SHP77 treated with DMSO at 0.1 percent for 48 hours (cell line): ENCODE measurements around the gene CASP3.
"Not testable (repeated sequence)": the region's sequence is repeated elsewhere in the genome, so short reads cannot be mapped to it uniquely, and the experiment has no call there.

Source experiments
- DNase-seq: peaks from one replicate; lab custom pipeline; 2025; lab: John Stamatoyannopoulos, UW

The CASP3 gene

DNA sequence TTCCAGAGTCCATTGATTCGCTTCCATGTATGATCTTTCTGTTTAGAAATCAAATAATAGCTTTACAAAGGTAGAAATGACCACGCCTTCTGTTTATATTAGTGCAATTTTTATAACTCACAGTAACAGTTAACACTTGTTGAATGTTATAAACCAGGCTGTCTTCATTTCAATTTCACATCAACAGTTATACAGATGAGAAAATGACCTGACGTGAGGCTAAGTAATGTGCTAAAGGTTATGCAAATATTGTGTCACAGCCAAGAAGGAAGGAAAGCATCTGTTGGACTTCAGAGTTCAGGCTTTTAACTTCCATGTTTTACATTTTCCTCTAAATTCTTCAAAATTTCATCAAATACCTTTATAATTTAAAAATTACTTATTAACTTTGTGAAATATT lies 13.9 kb downstream of the CASP3 start:
- DNase-seq = no peak

DNA sequence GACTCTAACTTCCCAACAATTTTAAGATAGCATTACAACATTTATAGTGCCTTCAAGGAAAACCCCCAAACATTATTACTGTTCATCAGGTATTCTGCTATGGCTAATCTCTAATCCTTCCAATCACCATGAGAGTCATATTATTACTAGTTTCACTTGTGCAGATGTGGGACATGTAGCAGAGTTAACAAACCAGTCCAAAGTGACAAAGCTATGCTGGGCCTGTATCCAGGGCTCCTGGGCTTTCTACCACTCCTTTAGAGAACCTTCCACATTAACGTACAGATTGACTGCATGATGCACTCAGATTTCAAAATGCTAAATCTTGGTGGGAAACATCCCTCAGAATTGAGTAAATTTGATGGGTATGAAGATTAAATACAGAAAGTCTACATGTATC lies 16.4 kb downstream of the CASP3 start:
- DNase-seq = no peak

DNA sequence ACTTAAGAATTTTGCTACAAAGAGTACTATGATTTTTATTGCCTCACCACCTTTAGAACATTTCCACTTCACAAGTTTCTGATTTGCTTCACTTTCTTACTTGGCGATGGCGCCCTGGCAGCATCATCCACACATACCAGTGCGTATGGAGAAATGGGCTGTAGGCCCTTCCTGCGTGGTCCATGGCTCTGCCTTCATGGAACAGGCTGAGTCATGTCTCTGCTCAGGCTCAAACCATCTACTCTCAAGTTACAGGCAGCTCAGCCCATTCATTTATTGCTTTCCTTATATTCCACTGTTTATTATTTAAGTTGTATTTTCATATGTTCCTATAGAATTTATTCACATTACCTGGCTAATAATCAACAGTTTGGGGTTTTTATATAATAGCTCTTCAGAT lies 21.1 kb downstream of the CASP3 start:
- no peak for DNase-seq

DNA sequence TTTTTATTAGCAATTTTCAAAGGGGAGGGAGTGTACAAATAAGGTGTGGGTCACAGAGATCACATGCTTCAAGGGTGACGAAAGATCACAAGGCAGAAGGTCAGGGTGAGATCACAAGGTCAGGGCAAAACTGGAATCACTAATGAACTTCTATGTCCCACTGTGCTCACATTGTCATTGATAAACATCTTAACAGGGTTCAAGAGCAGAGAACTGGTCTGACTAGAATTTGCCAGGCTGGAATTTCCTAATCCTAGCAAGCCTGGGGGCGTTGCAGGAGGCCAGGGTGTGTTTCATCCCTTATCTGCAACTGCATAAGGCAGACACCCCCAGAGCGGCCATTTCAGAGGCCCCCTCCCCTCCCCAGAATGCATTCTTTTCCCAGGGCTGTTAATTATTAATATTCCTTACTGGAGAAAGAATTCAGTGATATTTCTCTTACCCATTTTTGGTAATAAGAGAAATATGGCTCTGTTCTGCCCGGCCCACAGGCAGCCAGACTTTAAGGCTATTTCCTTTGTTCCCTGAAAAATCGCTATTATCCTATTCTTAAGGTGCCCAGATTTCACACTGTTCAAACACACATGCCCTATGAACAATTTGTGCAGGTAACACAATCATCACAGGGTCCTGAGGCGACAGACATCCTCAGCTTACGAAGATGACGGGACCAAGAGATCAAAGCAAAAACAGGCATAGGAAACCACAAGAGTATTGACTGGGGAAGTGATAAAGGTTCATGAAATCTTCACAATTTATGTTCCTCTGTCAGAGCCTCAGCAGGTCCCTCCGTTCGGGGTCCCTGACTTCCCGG lies 23.3 kb downstream of the CASP3 start:
- DNase-seq = not testable (repeated sequence)

DNA sequence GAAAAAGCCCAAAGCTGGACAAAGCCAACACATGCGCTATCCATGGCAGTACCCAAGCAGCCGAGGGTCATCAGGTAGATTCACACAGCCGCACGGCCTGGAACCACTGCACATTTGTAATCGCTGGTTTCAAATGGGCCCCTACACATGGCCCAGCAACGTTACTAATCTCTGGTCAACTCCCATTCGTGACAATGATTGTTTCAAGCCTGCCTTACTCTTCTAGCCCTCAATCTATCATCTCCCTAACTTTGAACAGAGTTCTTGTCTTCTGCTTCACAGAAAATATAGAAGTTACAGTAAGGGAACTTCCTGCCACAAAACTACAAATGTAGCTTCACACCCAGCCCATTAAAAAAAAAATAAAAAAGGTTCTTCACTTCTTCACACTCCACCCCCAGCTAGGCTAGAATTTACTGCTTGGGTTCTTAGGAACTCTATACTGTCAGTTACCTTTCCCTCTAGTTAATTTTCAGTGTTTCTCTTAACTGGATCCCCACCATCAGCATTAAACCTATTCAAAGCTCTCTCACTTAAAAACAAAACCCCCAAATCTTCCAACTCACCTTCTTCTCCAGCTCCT lies 24.2 kb downstream of the CASP3 start:
- no peak for DNase-seq

- DNase-seq = not testable (repeated sequence)
These were observed 24.7 kb downstream of the CASP3 start for GRCh38 chr4:184624504-184624903.

DNA sequence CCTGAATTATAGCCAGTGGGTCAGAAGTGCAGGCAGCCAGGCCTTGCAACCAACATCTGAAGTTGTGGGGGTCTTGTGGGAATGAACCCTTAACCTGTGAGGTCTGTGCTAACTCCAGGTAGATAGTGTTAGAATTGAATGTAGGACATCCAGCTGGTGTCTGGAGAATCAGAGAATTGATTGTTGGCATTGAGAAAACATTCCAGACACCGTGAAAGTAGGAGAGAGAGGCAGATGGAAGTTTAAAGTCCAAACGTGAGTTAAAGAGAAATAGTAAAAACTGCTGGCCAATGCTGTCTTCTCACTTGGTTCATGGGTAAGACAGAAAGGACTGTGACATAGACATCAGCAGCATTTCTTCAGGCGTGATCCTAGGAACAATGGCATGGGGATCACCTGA lies 27.7 kb downstream of the CASP3 start:
- no peak for DNase-seq

DNA sequence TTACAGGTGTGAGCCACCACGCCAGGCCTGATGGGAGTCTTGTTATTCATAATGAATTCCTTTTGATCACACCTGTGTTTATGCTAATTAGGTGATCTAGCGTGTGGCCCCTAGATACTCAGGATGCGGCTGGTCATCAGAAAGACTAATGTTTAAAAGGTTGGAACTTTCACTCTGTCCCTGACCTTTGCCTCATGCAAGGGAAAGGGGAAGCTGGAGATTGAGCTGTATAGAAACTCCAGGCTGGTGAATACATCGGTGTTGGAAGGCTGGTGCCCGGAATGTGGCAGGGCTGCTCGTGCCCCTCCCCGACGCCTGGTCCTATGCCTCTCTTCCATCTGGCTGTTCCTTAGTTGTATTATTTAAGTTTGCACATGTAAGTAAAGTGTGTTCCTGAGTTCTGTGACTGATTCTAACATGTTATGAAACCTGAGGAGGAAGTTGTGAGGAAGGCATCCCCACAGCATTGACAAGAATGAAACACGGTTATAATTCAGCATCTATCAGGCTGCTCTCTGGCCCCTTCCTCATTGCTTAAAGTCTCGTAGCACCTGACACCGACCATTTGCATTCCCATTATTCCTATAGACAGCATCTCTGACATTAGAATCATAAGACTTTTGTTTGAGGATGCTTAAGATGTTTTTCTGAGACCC lies 28.9 kb downstream of the CASP3 start:
- no peak for DNase-seq

DNA sequence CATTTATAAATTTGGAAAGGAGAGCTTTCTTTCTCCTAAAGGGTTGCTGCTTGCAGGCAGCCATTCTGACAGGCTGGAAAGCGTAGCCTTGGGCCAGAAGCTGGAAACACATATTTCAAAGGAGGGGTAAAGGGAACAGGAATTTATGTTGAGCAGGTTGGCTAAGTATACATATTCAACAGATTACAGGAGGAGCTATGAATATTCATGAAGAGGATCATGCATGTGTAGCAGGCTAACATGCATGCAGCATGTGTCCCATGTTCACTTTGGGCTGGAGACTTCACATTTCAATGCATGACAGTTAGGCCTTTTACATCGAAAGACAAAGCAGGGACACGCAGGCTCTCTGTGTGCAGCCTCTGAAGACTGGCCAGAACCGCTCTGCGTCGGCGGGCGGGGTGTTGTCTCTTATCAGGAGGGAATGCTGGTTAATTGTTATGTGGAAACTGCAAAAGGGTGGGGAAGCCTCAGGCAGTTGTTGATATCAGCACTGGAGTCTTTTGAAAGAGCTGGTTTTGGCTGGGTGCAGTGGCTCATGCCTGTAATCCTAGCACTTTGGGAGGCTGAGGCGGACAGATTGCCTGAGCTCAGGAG lies 31.5 kb downstream of the CASP3 start:
- no peak for DNase-seq

DNA sequence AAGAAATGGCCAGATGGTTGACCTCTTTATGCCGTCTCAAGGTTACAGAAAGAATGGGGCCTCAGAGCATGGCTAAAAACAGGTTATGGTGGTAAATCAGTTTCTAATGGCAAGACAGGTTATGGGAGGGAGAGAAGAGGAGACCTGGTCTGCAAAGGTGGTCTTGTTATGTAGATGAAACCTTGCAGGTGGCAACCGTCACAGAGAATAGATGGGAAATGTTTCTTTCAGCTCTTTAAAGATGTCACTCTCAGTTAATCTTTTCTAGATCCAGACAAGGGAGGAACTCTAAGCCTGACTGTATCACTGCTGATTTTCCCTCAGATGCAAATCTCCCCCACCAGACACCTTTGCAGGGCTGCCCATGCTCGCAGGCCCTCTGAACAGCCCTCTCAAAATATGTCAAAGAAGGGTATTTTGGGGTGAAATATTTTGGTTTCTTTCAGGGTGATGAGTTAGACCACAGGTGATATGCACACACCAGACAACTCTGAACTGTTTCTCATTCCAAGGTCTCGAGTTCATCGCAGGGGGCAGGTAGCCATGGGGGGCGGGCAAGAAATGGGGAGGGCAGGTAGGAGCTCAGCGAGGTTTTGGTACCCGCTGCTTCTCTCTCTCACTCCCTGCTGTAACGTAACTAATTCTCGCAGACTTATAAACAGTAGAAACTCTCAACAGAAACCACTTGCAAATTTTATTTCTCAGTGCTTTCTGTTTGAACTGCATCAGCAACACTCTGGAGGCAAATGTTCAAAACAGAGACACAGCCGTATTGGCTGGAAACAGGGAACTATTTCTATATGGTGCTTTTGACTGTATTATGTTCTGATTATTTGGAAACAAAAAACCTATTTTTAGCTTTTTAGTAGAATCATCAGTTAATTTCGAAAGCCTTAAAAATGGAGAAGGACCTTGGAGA lies 32.4 kb downstream of the CASP3 start:
- no peak for DNase-seq

DNA sequence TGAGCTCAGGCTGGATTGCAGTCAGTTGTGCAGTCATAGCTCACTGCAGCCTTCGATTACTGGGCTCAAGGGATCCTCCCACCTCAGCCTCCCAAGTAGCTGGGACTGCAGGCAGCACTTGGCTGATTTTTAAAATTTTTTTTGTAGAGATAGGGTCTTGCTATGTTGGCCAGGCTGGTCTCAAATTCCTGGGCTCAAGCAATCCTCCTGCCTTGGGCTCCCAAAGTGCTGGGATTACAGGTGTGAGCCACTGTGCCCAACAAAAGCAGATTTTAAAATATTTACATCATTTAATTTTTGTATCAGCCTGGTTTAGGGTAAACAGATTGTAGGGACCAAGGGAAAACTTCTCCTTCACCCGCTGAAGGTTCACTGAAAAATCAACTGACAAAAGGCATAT lies 33.1 kb downstream of the CASP3 start:
- DNase-seq = not testable (repeated sequence)

DNA sequence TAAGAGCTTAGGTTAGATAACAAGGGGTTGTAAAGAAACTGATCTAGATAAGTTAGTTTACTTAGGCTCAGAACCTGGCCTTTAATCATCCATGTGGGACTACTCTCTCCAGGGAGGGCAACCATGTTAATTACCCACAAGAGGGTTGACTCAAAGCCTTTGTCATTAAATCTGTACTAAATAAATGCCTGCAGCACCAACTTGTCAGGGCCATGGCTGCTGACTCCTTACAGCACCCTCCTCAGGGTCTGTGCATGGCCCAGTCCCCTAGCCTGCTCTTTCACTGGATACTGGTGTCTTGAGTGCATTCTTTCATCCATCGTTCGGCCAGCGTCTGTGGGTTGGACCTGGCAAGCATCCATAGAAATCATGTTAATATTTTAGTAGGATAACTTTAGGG lies 34.7 kb downstream of the CASP3 start:
- no peak for DNase-seq

DNA sequence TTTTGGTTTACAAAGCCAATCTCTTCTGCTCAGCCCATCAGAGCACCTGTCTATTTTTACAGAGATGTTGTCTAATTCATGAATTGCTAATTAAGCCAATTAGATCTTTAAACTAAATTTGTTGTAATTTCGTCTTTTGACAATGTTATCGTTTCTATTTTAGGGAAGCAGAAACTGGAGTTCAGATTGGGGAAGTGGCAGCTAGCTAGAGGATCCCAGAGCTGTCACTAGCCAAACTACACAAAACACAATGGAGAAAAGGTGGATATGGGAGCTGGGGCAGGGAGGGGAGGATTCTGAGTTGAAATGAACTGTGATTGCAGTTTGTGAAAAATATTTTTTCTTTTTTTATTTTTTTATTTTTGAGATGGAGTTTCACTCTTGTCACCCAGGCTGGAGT lies 35.8 kb downstream of the CASP3 start:
- DNase-seq = no peak

GRCh38 chr4:184612074-184612473 lies 37.2 kb downstream of the CASP3 start:
- no peak for DNase-seq

DNA sequence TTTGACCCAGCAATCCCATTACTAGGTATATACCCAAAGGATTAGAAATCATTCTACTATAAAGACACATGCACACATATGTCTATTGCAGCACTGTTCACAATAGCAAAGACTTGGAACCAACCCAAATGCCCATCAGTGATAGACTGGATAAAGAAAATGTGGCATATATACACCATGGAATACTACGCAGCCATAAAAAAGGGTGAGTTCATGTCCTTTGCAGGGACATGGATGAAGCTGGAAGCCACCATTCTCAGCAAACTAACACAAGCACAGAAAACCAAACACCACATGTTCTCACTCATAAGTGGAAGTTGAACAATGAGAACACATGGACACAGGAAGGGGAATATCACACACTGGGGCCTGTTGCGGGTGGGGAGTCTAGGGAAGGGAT lies 41.8 kb downstream of the CASP3 start:
- not testable (repeated sequence) for DNase-seq

DNA sequence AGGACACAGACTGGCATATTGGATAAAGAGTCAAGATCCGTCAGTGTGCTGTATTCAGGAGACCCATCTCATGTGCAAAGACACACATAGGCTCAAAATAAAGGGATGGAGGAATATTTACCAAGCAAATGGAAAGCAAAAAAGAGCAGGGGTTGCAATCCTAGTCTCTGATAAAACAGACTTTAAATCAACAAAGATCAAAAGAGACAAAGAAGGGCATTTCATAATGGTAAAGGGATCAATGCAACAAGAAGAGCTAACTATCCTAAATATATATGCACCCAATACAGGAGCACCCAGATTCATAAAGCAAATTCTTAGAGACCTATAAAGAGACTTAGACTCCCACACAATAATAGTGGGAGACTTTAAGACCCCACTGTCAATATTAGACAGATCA lies 46.4 kb downstream of the CASP3 start:
- DNase-seq = not testable (repeated sequence)

- DNase-seq = not testable (repeated sequence)
These were observed 48.3 kb downstream of the CASP3 start for GRCh38 chr4:184600982-184601381.

DNA sequence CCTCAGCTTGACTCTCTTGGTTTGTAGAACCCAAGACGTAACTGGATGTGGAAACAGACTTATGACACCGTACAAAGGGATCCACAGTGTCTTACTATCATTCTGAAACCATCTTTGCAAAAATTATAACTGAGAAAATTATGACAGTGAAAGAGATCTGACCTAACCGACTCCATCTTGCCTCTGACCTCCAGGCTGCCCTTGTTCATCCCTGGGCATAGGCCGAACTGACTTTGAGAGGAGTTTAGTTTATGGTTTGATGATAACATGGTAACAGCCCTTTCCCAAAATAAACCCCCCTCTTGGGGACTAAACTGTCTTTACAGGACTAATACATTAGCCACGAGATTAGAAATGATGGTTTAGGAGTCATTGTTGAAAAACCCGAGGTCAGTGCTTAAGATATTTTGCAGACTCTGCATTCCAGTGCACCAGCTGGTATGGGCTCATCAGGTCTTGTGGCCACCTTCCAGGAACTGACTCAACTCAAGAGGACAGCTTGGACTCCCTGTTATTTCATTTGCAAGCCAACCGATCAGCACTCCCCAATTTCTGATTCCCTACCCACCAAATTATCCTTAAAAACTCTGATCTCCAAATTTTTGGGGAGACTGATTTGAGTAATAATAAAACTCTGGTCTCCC lies 49.6 kb downstream of the CASP3 start:
- DNase-seq = no peak

DNA sequence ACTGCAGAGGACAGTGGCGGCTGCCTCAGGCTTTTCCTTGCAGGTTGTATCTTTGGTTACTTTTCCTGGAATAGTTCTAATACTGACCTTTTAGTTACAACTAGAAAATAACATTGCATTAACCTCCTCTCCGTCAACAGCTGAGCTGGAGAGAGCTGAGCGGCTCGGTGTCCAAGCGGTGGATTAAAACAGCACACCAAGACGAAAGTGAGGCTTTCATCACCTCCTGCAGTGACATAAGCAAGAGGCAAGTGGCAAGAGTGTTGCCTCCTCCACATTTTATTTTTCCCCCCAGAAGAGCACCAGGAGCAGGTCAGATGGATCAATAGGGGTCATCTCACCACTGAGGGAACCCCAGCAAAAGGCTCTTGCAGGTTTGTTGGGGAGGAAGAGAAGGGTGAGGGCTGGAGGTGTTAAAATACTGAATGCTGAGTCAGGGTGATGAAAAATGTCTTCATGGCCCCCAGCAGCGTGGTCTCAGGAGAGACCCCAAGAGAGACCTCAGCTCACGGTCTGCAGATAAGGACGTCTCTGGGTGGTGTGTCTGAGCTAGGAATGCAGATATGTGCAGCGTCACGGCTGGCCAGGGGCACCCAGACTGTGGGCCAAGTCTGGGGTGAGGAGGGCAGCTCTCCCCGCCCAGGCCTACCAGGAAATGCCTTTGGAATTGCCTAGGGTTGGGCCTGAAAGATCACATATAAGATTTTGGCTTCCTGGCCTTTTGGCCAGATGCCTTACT lies 50.3 kb downstream of the CASP3 start:
- no peak for DNase-seq

GRCh38 chr4:184596617-184597185 lies 52.5 kb downstream of the CASP3 start:
- DNase-seq = no peak
